Fibroblast of lung (primary cell): ENCODE results near the gene SGPL1. TPM values are rescaled to one million over a fixed set of nuclear protein-coding genes. Genes with fewer than 3 reads are reported as not detected.

Experiments
- DNase-seq, 2 donors: peaks; one replicate each; pipeline versions ENCODE4 v3.0.0 to v3.0.0-alpha.2; 2010; ENCODE audit warnings: low read depth in 2 of 2
- H2AFZ ChIP-seq: 2 replicates; pipeline ENCODE4 v1.5.1; 2012; ENCODE audit warnings: low read length, control low read depth, inconsistent platforms
- H3K27ac ChIP-seq: 2 replicates; pipeline ENCODE4 v1.5.1; 2011; ENCODE audit warnings: low read length, control low read depth; ENCODE audit not compliant: insufficient read depth
- H3K27me3 ChIP-seq: 2 replicates; pipeline ENCODE4 v1.5.1; 2011; ENCODE audit warnings: mild to moderate bottlenecking, low read length; ENCODE audit not compliant: control insufficient read depth, insufficient read depth
- H3K36me3 ChIP-seq: 2 replicates; pipeline ENCODE4 v1.5.1; 2011; ENCODE audit warnings: low read length; ENCODE audit not compliant: control insufficient read depth, insufficient read depth
- H3K4me1 ChIP-seq: 2 replicates; pipeline ENCODE4 v1.5.1; 2011; ENCODE audit warnings: low read length; ENCODE audit not compliant: control insufficient read depth, insufficient read depth; ENCODE audit errors: extremely low read depth
- H3K4me2 ChIP-seq: 2 replicates; pipeline ENCODE4 v1.5.1; 2011; ENCODE audit warnings: low read length, control low read depth; ENCODE audit not compliant: insufficient read depth; ENCODE audit errors: extremely low read depth
- H3K4me3 ChIP-seq, 4 experiments: fragments of 200-600 bp in 1 of 4; sonication (generic) in 1 of 4; replicated peaks in 1 of 4; 2 replicates each; pipeline ENCODE4 v1.5.1; 2011 to 2016; ENCODE audit warnings: low read length in 4 of 4, low read depth in 3 of 4, mild to moderate bottlenecking in 3 of 4, control low read depth in 2 of 4, inconsistent platforms in 1 of 4, mixed read lengths in 1 of 4; ENCODE audit not compliant: insufficient read depth in 1 of 4; ENCODE audit errors: control extremely low read depth in 1 of 4
- H3K79me2 ChIP-seq: 2 replicates; pipeline ENCODE4 v1.5.1; 2012; ENCODE audit warnings: mild to moderate bottlenecking, low read length, inconsistent platforms; ENCODE audit not compliant: control insufficient read depth, insufficient read depth
- H3K9ac ChIP-seq: 2 replicates; pipeline ENCODE4 v1.5.1; 2011; ENCODE audit warnings: mild to moderate bottlenecking, low read length, control low read depth; ENCODE audit not compliant: insufficient read depth
- H3K9me3 ChIP-seq: 2 replicates; pipeline ENCODE4 v1.5.1; 2012; ENCODE audit warnings: low read depth, low read length; ENCODE audit not compliant: control insufficient read depth, insufficient read depth
- H4K20me1 ChIP-seq: 2 replicates; pipeline ENCODE4 v1.5.1; 2011; ENCODE audit warnings: low read length; ENCODE audit not compliant: control insufficient read depth, insufficient read depth; ENCODE audit errors: extremely low read depth
- EZH2 ChIP-seq: IDR thresholded peaks from 2 replicates; pipeline ENCODE4 v1.5.1; 2012; ENCODE audit warnings: low read length, control low read depth, mild to moderate bottlenecking; ENCODE audit errors: missing control alignments
- polyA plus RNA-seq, 2 donors: library from polyadenylated mRNA; depleted of rRNA in 1 of 2; stranded (reverse) in 1 of 2; unstranded in 1 of 2; fragments of >200 nt; gene quantifications; 2 replicates each; pipeline ENCODE4 v1.2.1, GENCODE V29; 2011 to 2012; ENCODE audit warnings: missing spikeins in 1 of 2
- total RNA-seq: library from RNA; depleted of rRNA; stranded (reverse); fragments of >200 nt; gene quantifications from 2 replicates; pipeline ENCODE4 v1.2.1, GENCODE V29; 2014
- TF ChIP-seq, protein P1 (sequence below), 2 donors: IDR thresholded peaks in 1 of 2; conservative IDR thresholded peaks in 1 of 2; 1 replicate in 1 of 2; 2 replicates in 1 of 2; pipeline ENCODE4 v1.5.1; 2011 to 2012; ENCODE audit warnings: low read length in 2 of 2, control low read depth in 1 of 2, inconsistent platforms in 1 of 2, low read depth in 1 of 2, mild to moderate bottlenecking in 1 of 2

Gene SGPL1
- total and polyA plus RNA-seq, 2 donors (not counting 1 experiment from before 2014, with no cell fraction given) = 21.2 to 40.3 TPM

DNA sequence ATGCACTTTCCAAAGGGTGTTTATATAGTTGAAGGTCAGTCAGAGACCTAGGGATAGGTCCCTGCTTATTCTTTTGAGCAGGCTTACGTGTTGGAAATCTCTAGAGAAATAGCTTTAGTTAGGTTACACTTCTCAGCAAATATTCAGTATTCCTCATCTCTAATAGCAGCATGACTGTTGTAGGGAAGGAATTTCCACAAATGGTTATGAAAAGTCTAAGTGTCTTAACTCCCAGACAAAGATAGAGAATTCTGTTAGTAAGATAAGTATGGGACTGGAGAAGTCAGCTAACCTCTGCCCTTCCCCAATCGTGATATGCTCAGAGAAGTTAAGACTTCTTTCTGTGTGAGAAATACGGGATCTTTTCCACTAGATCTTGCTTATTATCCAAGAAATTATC lies 16.5 kb downstream of the SGPL1 start:
- Histone ChIP-seq H3K27ac (peak overlapping the region; percentile 62), H3K9ac (no peak overlapping the region), H3K4me1 (peaks cover 16% of the 10 kb centered on the region), H3K36me3 (no peaks in the 10 kb centered on the region), H3K4me3 (no peak overlapping the region), H3K27me3 (no peaks in the 10 kb centered on the region), H3K4me2 (no peak overlapping the region), H3K9me3 (no peaks in the 10 kb centered on the region), H3K79me2 (peaks cover 2% of the 10 kb centered on the region), H2AFZ (no peak overlapping the region), H4K20me1 (no peaks in the 10 kb centered on the region)
- TF ChIP-seq, protein P1, sequence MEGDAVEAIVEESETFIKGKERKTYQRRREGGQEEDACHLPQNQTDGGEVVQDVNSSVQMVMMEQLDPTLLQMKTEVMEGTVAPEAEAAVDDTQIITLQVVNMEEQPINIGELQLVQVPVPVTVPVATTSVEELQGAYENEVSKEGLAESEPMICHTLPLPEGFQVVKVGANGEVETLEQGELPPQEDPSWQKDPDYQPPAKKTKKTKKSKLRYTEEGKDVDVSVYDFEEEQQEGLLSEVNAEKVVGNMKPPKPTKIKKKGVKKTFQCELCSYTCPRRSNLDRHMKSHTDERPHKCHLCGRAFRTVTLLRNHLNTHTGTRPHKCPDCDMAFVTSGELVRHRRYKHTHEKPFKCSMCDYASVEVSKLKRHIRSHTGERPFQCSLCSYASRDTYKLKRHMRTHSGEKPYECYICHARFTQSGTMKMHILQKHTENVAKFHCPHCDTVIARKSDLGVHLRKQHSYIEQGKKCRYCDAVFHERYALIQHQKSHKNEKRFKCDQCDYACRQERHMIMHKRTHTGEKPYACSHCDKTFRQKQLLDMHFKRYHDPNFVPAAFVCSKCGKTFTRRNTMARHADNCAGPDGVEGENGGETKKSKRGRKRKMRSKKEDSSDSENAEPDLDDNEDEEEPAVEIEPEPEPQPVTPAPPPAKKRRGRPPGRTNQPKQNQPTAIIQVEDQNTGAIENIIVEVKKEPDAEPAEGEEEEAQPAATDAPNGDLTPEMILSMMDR (conservative IDR thresholded peaks at IDR 0.05 in 1 of 2, IDR thresholded peaks at IDR 0.05 in 1 of 2; ENCODE audit: low read depth in 1 of 2, low read length in 2 of 2) = no peak
- TF ChIP-seq EZH2 = no peak
- peak in 1 of 2 donors; percentile 62 for DNase-seq

DNA sequence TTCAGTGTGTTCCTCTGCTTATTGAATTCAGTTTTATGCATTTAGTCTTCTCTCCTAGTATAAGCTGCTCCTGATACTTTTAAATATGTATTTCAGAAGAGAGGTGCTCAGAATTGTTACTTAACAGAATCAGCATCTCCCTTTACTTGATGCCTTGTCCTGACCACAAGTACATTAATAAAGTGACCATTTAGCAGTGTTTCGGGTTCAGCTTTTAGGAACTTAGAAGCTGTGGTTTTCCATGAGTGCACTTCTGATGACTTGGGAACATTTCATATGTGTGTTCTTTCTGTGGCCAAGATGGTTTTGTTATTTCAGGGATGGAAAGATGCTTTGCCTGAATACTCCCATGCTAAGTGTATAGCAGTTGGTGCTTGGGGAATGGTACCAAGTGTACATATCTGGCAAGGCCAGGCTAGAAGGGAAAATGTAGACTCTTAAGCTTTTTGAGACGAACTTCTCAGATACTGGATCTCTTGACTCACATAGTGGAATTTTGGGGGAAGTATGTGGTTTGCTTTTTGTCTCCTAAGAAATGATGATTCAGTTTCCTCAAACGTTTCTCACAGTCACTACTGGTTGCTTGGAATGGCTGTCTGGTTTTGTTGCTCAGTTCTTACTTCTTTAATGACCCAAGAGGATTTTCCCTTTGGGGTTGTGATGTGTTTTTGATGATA lies 17.2 kb downstream of the SGPL1 start:
- TF ChIP-seq, protein P1 (conservative IDR thresholded peaks at IDR 0.05 in 1 of 2, IDR thresholded peaks at IDR 0.05 in 1 of 2; ENCODE audit: low read depth in 1 of 2, low read length in 2 of 2) = no peak
- no peak for TF ChIP-seq EZH2
- Histone ChIP-seq H3K4me3 (no peak overlapping the region), H3K9ac (no peak overlapping the region), H3K4me2 (peak overlapping the region; percentile 66), H4K20me1 (no peaks in the 10 kb centered on the region), H3K9me3 (no peaks in the 10 kb centered on the region), H3K79me2 (peaks cover 2% of the 10 kb centered on the region), H2AFZ (no peak overlapping the region), H3K36me3 (no peaks in the 10 kb centered on the region), H3K27me3 (no peaks in the 10 kb centered on the region), H3K27ac (peak overlapping the region; percentile 62), H3K4me1 (peaks cover 16% of the 10 kb centered on the region)
- DNase-seq = peak; percentile 79 to 98

DNA sequence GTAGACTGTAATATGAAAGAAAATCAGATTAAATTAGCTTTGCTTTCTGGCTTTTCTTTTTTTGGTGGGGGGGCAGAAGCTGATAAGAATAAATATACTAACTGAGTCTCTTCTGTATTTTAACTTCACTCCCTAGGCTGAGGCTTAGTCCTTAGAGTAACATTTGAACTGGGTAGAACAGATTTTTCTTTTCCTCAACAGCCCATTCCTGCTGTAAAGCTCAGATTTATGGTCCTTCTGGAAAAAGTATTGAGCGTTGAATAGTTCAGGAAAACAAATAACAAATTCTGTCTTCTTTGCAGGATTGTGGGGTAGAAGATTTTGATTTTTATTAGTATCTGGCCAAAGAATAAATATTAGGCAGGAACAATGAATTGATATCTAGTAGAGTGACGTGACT lies 17.9 kb downstream of the SGPL1 start:
- H3K36me3 ChIP-seq = no peaks in the 10 kb centered on the region
- H3K9me3 ChIP-seq = no peaks in the 10 kb centered on the region
- H3K4me2 ChIP-seq = peak overlapping the region; percentile 60
- H3K9ac ChIP-seq = no peak overlapping the region
- H3K27me3 ChIP-seq = no peaks in the 10 kb centered on the region
- H2AFZ ChIP-seq = no peak overlapping the region
- H3K27ac ChIP-seq = peak overlapping the region; percentile 62
- no peak overlapping the region for H3K4me3 ChIP-seq
- no peak for DNase-seq
- no peak for TF ChIP-seq EZH2
- TF ChIP-seq, protein P1 (conservative IDR thresholded peaks at IDR 0.05 in 1 of 2, IDR thresholded peaks at IDR 0.05 in 1 of 2; ENCODE audit: low read depth in 1 of 2, low read length in 2 of 2) = no peak
- H3K79me2 ChIP-seq = peaks cover 2% of the 10 kb centered on the region
- H4K20me1 ChIP-seq = no peaks in the 10 kb centered on the region
- H3K4me1 ChIP-seq = peaks cover 16% of the 10 kb centered on the region
